ENCODE data around the gene CAP2.

CAP2 gene

DNA sequence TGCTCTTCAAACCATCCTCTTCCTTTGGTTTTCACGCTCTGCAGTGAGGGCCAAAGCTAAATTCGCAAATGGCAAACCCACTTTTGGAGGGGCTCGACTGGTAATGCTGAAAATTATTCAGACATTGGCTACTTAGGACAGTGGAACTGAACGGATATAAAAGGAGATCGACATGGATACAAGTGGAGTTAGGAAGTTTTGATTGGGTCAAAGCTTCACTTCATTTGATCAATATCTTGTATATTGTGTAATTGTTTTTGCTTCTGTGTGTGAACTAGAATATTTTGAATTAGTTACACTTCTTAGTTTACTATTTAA is 207.9 kb downstream of the CAP2 start:
- H3K27ac ChIP-seq (ENCODE audit: low read depth in 2 of 2, low read length in 2 of 2), result peak overlapping the region; percentile 93 to 94
- peak overlapping the region; percentile 94 to 96 for H3K4me3 ChIP-seq (ENCODE audit: low read length in 2 of 2)
- H3K27me3 ChIP-seq (ENCODE audit: control insufficient read depth in 2 of 2, insufficient read depth in 2 of 2, low read length in 2 of 2), result no peaks in the 10 kb centered on the region
- peak overlapping the region; percentile 90 to 97 for H3K9ac ChIP-seq (ENCODE audit: low read depth in 1 of 2, low read length in 2 of 2)
- H3K4me1 ChIP-seq (ENCODE audit: control insufficient read depth in 2 of 2, insufficient read depth in 2 of 2, low read length in 2 of 2), result peaks cover 14 to 18% of the 10 kb centered on the region in 2 donors
- no peaks in the 10 kb centered on the region for H3K9me3 ChIP-seq (ENCODE audit: control insufficient read depth in 2 of 2, low read length in 2 of 2)
- H3K36me3 ChIP-seq (ENCODE audit: control insufficient read depth in 2 of 2, insufficient read depth in 2 of 2, low read length in 2 of 2), result peaks cover 12 to 17% of the 10 kb centered on the region in 2 donors

GRCh38 chr6:17602888-17603287 is 209.5 kb downstream of the CAP2 start:
- no peak overlapping the region for H3K4me3 ChIP-seq (ENCODE audit: low read length in 2 of 2)
- no peak overlapping the region for H3K27ac ChIP-seq (ENCODE audit: low read depth in 2 of 2, low read length in 2 of 2)

GRCh38 chr6:17606606-17607005 is 213.2 kb downstream of the CAP2 start:
- H3K4me3 ChIP-seq (ENCODE audit: low read length in 2 of 2), result no peak overlapping the region
- no peaks in the 10 kb centered on the region for H3K9me3 ChIP-seq (ENCODE audit: control insufficient read depth in 2 of 2, low read length in 2 of 2)
- H3K27ac ChIP-seq (ENCODE audit: low read depth in 2 of 2, low read length in 2 of 2), result no peak overlapping the region
- no peak overlapping the region for H3K9ac ChIP-seq (ENCODE audit: low read depth in 1 of 2, low read length in 2 of 2)
- H3K27me3 ChIP-seq (ENCODE audit: control insufficient read depth in 2 of 2, insufficient read depth in 2 of 2, low read length in 2 of 2), result no peaks in the 10 kb centered on the region
- H3K36me3 ChIP-seq (ENCODE audit: control insufficient read depth in 2 of 2, insufficient read depth in 2 of 2, low read length in 2 of 2), result peaks cover 32 to 38% of the 10 kb centered on the region in 2 donors
- H3K4me1 ChIP-seq (ENCODE audit: control insufficient read depth in 2 of 2, insufficient read depth in 2 of 2, low read length in 2 of 2), result peaks cover 6 to 28% of the 10 kb centered on the region in 2 donors

More at GRCh38 chr6:17602888-17603287, 209.5 kb downstream of the CAP2 start:
- H3K9me3 ChIP-seq (ENCODE audit: control insufficient read depth in 2 of 2, low read length in 2 of 2), result no peaks in the 10 kb centered on the region
- no peak overlapping the region for H3K9ac ChIP-seq (ENCODE audit: low read depth in 1 of 2, low read length in 2 of 2)
- H3K4me1 ChIP-seq (ENCODE audit: control insufficient read depth in 2 of 2, insufficient read depth in 2 of 2, low read length in 2 of 2), result peaks cover 14 to 18% of the 10 kb centered on the region in 2 donors
- H3K36me3 ChIP-seq (ENCODE audit: control insufficient read depth in 2 of 2, insufficient read depth in 2 of 2, low read length in 2 of 2), result peaks cover 25 to 28% of the 10 kb centered on the region in 2 donors
- no peaks in the 10 kb centered on the region for H3K27me3 ChIP-seq (ENCODE audit: control insufficient read depth in 2 of 2, insufficient read depth in 2 of 2, low read length in 2 of 2)

Data from mucosa of rectum (tissue), 2 donors.